Kidney glomerular epithelial cell (primary cell): ENCODE measurements around the gene GPR61.

Experiments
- DNase-seq: peaks from one replicate; lab custom pipeline; 2025; lab: John Stamatoyannopoulos, UW

GPR61 gene

GRCh38 chr1:109535971-109536491 lies 3.6 kb upstream of the GPR61 start:
- no peak for DNase-seq

- DNase-seq = no peak
These were observed 2.1 kb upstream of the GPR61 start for GRCh38 chr1:109537450-109538178.

- DNase-seq = no peak
These were observed 681 bp upstream of the GPR61 start for GRCh38 chr1:109538827-109539555.

- no peak for DNase-seq
These were observed 1.4 kb downstream of the GPR61 start for GRCh38 chr1:109541102-109541501.

DNA sequence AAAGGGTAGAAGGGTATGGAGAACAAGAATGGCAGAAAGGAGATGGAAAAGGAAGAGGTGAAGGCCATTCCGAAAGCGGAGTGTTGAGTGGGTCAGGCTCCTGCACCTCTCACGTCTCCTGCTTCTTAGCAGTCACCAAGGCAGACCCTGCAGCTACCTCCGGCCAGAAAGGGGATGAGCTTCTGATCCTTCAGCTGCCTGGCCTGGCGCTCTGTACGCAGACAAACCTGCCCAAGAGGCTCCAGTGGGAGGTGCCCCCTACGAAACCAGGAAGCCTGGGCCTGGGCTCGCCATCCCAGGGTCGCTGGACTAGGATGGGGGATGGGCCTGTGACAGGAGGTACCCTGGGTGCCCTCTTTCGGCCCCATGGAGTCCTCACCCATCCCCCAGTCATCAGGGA lies 3.0 kb downstream of the GPR61 start:
- DNase-seq = no peak

- DNase-seq = no peak
These were observed 3.8 kb downstream of the GPR61 start for GRCh38 chr1:109543283-109543987.

- DNase-seq = no peak
These were observed 4.5 kb downstream of the GPR61 start for GRCh38 chr1:109543988-109544735.

- peak; percentile 89 for DNase-seq
These were observed 6.8 kb downstream of the GPR61 start for GRCh38 chr1:109546311-109547109.

DNA sequence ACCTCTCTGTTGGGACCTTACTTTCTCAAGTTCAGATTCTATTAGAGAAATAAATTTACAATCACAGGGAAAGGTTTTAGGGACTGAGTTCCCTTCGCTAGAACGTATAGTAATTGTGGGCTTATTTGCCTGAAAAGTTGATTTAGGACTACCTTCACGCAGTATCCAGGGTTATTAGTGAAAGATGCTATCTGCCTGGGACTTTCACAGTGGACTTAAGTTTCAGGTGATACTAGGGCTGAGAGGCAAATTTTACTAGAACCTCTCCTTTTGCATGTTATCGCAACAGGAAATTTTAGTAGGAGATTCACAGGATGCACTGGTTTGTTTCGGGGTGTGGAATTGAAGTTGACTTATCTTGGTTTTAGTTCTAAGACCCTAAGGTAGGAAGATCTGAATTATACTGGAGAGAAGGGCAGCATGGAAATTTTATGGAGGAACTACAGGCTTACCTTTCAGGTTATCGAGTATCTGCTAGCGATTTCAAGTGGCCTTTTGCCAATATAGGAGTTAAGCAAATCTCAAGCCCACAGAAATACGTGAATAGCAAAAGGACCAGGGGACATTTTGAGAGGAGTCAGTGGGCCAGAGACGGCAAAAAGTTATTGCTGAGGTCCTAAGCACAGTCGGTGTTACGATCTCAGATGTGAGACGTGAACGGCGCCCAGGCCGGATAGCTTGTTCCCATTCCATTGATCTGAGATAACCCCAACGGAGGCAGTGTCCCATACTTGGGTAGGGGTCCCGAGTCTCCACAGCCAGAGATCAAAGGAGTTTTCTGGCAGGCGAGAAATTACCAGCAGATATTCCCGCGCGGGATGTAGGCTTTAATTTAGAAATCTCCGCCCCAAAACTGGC lies 8.0 kb downstream of the GPR61 start:
- DNase-seq = peak; percentile 17

- DNase-seq = peak; percentile 90
These were observed 8.9 kb downstream of the GPR61 start, which contains the start of gene GNAI3 for GRCh38 chr1:109548321-109549267. Gene GNAI3, plus strand, starts transcription at chr1:109548615. Its CDS starts 106 bp downstream, at chr1:109548721.

GRCh38 chr1:109556563-109556962 lies 16.9 kb downstream of the GPR61 start:
- no peak for DNase-seq

DNA sequence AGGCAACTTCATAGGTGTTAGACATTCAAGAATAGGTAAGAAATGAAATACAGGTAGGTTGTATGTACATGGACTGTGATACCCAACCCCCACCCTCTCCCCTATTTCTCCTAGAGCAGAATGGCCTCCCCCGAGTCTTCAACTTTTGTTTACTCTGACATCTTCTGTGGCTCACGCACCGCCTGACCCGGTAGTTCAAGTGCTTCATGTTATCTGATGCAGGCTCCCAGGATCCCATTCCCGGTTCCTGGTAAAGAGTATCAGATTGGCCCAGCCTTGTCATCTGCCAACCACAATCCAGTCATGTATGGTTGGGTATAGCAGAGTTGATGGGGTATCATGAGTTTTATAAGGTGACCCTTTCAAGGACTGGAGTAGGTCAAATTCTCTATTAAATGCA lies 17.8 kb downstream of the GPR61 start:
- DNase-seq = no peak

DNA sequence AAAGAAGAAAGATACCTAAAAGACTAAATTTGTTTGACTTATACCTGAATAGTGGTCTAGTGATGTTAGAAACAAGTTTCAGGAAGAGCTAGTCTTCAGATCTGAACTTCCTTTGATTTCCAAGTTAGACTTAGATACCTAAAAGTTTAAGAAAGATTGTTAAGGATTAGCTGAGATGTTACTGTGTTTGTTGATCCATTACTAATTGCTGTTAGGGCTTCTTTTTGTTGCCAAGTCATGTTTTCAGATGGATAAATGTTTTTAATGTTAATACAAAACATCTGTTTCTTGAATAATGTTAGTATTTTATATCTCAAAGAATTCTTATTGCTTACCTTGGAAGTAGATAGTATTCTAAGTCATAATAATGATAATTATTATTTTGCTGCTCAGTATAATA lies 20.3 kb downstream of the GPR61 start:
- DNase-seq = no peak

GRCh38 chr1:109564194-109564878 lies 24.7 kb downstream of the GPR61 start:
- no peak for DNase-seq

DNA sequence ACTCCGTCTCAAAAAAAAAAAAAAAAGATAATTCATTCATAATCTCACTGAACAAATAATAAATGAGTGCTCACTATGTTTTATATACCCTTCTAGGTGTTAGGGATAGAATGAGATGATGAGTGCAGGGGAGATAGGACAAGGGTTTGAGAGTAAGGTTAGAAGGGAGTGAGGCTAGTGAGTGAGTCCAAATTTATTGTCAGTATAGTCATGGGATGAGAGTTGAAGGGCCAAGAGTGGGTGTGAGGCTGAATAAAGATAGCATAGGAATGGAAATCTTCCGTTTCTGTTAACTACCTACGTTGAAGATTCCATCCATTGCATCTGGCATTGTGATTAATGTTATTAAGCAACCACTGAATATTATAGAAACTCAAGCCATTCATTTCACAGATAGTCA lies 25.6 kb downstream of the GPR61 start:
- no peak for DNase-seq

DNA sequence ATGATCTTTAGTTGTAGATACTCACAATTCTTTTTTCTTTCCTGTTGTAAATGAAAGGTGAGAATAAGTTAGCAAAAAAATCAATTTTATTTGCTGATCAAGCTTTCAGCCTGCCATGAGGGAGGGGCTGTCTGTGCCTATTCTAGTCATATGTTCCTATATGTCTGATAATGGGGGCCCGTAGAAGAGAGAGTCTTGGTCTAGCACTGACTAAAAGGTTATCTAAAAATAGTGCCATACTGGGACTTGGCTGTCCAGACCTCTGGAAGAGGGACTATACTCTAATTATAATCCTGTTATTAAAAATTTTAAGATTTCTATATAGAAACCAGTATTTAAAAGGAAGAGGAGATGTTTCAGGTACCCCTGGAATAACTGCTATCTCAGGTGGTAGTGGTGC lies 27.3 kb downstream of the GPR61 start:
- DNase-seq = no peak

- peak; percentile 49 for DNase-seq
These were observed 28.4 kb downstream of the GPR61 start for GRCh38 chr1:109567877-109568672.
